Lower leg skin (tissue), 3 donors: ENCODE data around the gene EIF4EBP2.

Experiments used
- POLR2A ChIP-seq, 2 donors: fragments of 450-650 bp; IDR thresholded peaks; one replicate each; pipeline ENCODE4 v1.6.1; 2016 to 2017; ENCODE audit warnings: antibody characterized with exemption in 2 of 2, mild to moderate bottlenecking in 1 of 2, moderate library complexity in 1 of 2
- TF ChIP-seq, protein P1 (sequence below), 3 donors: fragments of 450-650 bp; IDR thresholded peaks; one replicate each; pipeline ENCODE4 v1.5.1; 2016; ENCODE audit warnings: antibody characterized with exemption in 3 of 3, mild to moderate bottlenecking in 3 of 3, moderate library complexity in 2 of 3

- TF ChIP-seq, protein P1, sequence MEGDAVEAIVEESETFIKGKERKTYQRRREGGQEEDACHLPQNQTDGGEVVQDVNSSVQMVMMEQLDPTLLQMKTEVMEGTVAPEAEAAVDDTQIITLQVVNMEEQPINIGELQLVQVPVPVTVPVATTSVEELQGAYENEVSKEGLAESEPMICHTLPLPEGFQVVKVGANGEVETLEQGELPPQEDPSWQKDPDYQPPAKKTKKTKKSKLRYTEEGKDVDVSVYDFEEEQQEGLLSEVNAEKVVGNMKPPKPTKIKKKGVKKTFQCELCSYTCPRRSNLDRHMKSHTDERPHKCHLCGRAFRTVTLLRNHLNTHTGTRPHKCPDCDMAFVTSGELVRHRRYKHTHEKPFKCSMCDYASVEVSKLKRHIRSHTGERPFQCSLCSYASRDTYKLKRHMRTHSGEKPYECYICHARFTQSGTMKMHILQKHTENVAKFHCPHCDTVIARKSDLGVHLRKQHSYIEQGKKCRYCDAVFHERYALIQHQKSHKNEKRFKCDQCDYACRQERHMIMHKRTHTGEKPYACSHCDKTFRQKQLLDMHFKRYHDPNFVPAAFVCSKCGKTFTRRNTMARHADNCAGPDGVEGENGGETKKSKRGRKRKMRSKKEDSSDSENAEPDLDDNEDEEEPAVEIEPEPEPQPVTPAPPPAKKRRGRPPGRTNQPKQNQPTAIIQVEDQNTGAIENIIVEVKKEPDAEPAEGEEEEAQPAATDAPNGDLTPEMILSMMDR (IDR thresholded peaks at IDR 0.05): peak in 1 of 3 donors; percentile 31
- no peak for TF ChIP-seq POLR2A (IDR thresholded peaks at IDR 0.05)
These were observed 57.7 kb downstream of the EIF4EBP2 start for GRCh38 chr10:70461397-70462348.
